Suppressor macrophage (primary cell): ENCODE data around the gene MYLK.
A peak's percentile ranks its signal among the peaks of the same experiment; 100 is the strongest.

Source experiments
- DNase-seq, 4 experiments: peaks; one replicate each; pipeline ENCODE4 v3.0.0-alpha.2; 2020 to 2022

Gene MYLK

DNA sequence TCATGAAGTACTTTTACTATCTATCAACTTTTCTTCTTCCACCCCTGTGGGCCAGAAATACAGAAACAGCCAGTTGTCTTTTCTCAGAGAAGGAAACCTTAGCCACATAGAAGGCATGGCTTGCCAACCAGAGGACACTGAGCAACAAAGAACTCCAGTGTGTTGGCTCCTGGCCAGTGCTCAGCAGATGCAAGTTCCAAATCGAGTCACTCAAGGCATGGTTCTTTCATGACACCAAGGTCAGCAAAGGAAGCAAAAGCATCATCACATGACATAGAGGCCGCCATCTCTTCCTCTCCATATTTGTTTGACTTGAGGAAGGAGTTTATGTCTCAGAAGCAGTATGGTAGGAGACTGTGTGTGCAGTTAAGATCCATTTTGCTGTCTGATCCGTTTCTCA lies 92.2 kb downstream of the MYLK start:
- peak; percentile 15 to 45 (median 37) for DNase-seq

DNA sequence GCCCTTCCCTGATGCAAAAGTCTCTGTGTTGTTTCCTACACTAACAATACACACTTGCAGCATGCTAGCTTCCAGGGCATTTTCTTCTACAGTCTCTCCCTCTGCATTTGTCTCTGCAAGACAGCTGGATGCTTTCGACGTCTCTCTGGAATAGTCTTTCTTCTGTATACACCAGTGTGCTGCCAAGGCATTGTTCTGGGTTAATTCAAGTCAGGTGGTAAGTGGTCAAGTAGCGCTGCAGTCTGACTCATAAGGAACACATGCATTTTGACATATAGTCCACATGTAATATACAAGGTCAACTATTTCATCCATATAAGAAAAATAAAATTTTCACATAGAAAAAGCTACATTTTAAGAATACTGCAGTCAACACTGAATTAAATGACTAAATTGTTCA lies 92.7 kb downstream of the MYLK start:
- DNase-seq: no peak

GRCh38 chr3:123791073-123791370 lies 93.1 kb downstream of the MYLK start:
- no peak for DNase-seq

- no peak for DNase-seq
These were observed 93.7 kb downstream of the MYLK start for GRCh38 chr3:123790254-123791072.

GRCh38 chr3:123789760-123790159 lies 94.4 kb downstream of the MYLK start:
- no peak for DNase-seq

- DNase-seq: no peak
These were observed 95.0 kb downstream of the MYLK start for GRCh38 chr3:123789160-123789559.

- no peak for DNase-seq
These were observed 95.4 kb downstream of the MYLK start for GRCh38 chr3:123788710-123789109.

DNA sequence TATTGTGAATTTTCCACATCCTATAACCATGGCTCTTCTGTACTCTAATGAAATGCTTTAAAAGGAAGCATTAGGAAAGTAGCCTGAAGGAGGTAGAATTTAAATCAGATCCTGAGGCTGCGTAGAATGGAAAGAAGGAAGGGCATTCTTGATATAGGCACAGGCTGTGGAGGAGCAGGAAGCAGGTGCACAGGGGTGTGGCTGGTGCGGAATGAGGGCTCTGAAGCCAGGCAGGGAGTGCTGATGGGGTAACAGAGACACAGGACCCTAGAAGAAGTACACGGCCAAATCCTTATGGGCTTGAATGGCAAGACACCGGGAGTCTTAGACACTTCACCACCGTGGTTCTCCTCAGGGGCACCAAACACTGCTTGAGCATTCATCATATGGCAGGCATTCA lies 97.0 kb downstream of the MYLK start:
- DNase-seq: no peak

- DNase-seq: no peak
These were observed 98.5 kb downstream of the MYLK start for GRCh38 chr3:123785602-123786001.

DNA sequence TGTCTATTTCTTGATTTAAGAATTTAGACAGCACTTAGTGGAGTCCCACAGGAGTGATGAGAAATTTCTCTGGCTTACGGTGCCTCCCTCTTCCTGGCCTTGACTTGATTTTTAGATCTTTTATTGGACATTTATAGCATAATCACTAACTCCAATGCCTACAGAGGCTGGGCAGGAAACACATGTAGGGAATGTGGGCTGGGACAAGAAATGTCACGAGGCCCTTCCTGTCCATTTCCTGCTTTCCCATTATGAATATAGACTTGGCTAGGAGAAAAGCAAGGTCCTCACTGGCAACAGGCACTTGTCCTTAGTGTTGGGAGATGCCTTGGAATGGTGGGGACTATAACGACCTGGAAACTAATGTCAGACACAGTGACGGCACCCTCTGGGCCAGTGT lies 100.3 kb downstream of the MYLK start:
- no peak for DNase-seq

DNA sequence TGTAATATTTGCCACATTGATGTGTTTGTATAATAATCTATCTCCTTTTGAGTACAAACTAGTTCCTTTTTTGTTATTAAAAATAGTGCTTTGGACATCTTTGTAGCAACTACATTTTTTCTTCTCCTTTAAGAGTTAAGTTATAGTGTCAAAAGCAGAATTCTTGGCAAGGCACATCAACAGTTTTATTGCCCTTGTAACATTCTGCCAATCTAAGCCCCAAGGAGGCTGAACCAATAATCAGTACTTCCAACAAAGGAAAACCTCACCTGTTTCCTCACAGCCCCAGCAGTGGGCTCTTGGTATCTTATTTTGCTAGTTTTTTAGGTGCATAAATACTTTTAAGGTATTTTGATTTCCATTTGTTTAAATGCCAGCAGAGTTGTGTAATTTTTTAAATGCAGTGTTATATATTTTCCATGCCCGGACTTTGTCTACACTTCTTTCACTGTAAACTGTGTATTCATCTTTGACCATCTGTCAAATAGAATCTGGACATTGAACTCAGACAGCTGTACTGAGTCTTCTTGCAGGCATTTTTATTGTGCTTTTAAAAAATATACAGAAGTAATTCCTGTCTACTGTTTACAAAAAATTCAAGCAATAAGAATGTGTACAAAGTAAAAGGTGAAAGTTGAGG lies 101.0 kb downstream of the MYLK start:
- peak in 2 of 4 experiments; percentile 16 to 32 for DNase-seq

- no peak for DNase-seq
These were observed 101.6 kb downstream of the MYLK start for GRCh38 chr3:123782488-123782887.

DNA sequence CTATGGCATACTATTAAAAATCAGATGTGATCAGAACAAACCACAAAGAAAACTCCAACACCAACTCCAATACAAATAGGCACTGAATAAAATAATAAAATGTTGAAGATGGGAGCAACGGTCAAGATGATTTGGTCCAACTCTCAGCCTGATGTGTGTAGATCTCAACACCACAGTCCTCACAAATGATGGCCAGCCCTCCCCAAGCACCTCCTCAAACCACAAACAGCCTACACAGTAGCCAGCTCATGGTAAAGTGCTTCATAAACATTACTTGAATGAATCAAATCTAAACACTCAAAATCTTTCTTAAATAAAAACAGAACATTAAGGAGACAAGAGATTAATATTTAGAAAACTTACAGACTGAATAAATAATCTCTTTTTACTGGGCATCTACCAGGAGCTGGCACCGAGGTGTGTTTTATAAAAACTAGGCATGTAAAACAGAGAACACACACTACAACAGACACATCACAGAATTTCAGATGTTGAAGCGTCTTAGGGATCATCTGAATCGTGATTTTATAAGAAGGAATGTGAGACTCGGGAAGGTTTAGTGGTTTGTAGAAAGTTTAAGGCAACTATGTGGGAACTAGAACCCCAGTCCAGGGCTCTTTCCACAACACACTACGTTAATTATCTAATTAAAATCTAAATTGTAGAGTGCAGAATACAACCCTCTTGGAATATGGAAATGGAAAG lies 102.4 kb downstream of the MYLK start:
- peak in 3 of 4 experiments; percentile 24 to 30 (median 26) for DNase-seq

- DNase-seq: no peak
These were observed 103.0 kb downstream of the MYLK start for GRCh38 chr3:123781138-123781537.

DNA sequence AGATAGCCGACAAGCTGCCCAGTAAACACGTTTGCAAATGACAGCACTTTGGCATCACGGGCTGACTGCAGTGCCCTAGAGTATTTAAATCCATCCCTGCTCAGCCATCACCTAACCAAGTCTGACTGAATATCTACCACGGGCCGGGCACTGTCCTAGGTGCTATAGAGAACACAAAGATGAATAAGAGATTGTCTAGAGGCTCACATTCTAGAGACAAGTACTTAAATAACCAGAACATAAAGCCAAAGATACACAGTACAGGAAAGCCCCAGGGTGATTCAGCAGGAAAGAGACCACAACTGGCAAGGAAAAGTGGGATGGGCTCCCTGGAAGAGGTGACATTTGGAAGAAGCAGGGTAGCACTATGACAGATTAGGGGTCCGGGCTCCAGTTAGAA lies 103.5 kb downstream of the MYLK start:
- no peak for DNase-seq

- DNase-seq: peak; percentile 18 to 60 (median 37)
These were observed 104.4 kb downstream of the MYLK start for GRCh38 chr3:123779655-123780231.

- no peak for DNase-seq
These were observed 105.0 kb downstream of the MYLK start for GRCh38 chr3:123778991-123779622.

DNA sequence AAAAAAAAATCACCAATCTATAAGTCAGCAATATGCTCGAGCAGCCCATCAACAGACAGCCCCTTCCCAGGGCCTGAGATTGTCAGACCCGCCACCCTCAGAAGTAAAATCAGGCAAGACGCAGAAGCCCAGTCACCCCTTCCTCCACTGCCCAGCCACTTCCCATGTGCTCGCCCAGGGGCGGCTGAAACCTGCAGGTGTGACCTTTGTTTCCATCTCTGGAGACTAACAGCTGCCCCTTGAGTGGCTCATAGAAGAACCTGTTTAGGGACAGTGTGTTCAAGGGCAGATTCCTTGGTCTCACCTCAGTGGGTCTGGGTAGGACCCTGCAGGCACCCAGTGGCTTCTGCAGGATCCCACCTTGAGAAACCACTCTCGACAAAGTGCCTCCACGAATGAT lies 105.6 kb downstream of the MYLK start:
- DNase-seq: no peak

DNA sequence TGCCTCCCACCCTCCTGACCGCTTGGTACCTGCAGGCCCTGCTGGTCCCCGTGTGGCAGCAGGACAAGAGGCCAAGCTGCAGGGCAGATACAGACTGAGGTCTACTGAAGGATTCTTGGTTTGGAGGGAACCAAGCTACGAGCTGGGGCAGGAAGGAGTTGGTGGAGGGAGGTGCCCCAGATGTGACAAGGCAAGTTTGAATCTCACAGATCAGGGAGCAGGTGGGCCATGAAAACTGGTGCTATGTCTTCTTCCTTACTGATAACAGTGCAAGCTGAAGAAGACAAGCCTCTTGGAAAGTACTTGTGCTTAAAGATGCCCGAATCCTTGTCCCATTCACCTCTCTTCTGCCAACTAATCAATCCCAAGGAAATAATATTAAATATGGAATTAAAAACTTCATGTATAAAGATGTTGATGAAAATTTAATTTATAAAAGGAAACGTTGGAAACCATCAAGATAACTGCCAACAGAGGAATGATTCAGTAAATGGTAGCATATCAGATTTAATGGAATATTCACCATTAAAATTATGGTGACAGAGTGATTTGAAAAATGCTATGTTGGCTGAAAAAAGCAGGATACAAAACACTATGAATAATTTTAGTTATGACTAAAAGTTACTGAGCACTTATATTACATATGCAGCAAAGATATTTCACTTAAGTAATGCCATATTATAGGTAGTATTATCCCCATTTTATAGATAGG lies 107.9 kb downstream of the MYLK start:
- DNase-seq: no peak

DNA sequence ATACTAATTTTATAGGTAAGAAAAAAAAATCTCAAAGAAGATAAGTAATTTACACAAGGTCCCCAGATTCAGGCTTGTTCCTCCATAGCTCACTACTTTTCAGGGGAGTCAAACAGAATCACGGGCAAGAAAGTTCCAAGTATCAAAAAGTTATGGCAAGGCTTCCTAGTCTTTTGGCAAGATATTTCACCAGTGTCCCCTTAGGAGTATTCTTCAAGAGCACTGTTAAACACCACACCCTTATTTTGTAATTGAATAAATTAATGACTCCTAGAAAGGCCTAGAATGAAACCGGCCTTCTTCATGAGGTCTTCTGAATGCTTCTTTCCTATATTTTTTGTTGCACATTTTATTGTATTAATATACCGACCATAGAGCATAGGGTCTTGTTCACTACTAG lies 109.7 kb downstream of the MYLK start:
- no peak for DNase-seq

- DNase-seq: no peak
These were observed 110.3 kb downstream of the MYLK start for GRCh38 chr3:123773681-123774431.

DNA sequence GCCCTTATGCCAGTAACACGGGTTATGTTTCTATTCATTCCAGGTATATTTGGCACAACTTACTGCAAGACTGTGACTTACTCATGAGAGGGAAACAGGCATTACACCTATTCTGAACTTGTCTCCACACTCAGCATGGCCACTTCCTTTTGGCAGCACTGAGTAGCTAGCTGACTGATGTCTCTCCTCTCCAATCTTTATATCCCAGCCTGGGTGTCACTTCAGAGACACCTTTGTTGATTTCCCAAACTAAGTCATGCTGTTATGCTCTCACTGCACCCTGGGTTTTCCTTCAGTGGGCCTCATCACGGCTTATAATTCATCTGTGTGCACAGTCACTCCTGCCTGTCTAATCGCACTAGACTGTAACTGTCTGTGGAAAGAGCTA lies 114.8 kb downstream of the MYLK start:
- no peak for DNase-seq
